ENCODE results near the gene LRRC25. TPM values are rescaled to one million over a fixed set of nuclear protein-coding genes. Genes with fewer than 3 reads are reported as not detected.

Gene LRRC25
- total and polyA plus RNA-seq, 10 of the 15 experiments (the other 5 are each of a cell fraction or from before 2014, with no cell fraction given), result 0.38 to 2.9 (median 1.2) TPM

DNA sequence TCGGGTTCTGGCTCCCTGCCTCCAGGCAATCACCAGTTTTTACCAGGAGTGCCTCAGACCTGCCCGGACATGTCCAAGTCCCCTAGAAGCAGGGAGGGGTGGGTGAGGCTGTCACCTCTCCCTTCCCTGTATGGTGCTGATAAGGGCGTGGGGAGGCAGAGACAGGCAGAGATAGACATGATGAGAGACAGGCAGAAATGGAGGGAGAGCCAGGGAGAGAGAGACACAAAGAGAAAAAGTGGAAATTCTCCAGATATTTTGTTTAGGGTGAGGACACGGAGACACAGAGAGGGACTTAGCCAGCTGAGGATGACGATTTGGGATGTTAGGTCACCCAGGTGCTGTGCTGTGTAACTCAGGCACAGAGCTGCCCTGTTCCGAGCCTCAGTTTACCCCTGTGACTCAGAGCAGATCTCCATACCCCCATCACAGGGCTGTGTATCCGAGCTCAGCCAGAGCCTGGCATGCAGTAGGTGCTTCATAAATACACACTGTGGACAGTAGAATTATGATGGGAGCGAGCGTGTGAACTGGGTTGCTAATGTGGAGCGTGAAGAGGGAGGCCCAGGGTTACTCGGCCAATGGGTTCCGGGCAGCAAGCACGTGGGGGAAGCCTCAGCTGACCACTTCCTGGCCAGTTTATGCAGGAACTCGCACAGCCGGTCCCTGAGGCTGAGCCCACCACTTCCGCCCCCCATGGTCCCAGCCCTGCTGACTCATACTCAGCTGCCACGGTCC, 23.4 kb downstream of the LRRC25 start (continued):
- TF ChIP-seq, protein P1, sequence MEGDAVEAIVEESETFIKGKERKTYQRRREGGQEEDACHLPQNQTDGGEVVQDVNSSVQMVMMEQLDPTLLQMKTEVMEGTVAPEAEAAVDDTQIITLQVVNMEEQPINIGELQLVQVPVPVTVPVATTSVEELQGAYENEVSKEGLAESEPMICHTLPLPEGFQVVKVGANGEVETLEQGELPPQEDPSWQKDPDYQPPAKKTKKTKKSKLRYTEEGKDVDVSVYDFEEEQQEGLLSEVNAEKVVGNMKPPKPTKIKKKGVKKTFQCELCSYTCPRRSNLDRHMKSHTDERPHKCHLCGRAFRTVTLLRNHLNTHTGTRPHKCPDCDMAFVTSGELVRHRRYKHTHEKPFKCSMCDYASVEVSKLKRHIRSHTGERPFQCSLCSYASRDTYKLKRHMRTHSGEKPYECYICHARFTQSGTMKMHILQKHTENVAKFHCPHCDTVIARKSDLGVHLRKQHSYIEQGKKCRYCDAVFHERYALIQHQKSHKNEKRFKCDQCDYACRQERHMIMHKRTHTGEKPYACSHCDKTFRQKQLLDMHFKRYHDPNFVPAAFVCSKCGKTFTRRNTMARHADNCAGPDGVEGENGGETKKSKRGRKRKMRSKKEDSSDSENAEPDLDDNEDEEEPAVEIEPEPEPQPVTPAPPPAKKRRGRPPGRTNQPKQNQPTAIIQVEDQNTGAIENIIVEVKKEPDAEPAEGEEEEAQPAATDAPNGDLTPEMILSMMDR (IDR thresholded peaks at IDR 0.05 in 2 of 3, conservative IDR thresholded peaks at IDR 0.05 in 1 of 3; ENCODE audit: control insufficient read depth in 2 of 3, extremely low read depth in 1 of 3, insufficient read depth in 1 of 3, low read depth in 3 of 3, low read length in 3 of 3), result no peak
- TF ChIP-seq, protein P2, sequence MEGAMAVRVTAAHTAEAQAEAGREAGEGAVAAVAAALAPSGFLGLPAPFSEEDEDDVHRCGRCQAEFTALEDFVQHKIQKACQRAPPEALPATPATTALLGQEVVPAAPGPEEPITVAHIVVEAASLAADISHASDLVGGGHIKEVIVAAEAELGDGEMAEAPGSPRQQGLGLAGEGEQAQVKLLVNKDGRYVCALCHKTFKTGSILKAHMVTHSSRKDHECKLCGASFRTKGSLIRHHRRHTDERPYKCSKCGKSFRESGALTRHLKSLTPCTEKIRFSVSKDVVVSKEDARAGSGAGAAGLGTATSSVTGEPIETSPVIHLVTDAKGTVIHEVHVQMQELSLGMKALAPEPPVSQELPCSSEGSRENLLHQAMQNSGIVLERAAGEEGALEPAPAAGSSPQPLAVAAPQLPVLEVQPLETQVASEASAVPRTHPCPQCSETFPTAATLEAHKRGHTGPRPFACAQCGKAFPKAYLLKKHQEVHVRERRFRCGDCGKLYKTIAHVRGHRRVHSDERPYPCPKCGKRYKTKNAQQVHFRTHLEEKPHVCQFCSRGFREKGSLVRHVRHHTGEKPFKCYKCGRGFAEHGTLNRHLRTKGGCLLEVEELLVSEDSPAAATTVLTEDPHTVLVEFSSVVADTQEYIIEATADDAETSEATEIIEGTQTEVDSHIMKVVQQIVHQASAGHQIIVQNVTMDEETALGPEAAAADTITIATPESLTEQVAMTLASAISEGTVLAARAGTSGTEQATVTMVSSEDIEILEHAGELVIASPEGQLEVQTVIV (IDR thresholded peaks at IDR 0.05; ENCODE audit: borderline replicate concordance, partially characterized antibody), result peak; percentile 56
- TF ChIP-seq SREBF1 (IDR thresholded peaks at IDR 0.05; ENCODE audit: low read length), result no peak
- 0 out of 2 replicates have a peak, but pooled peaks have one; percentile 11 for TF ChIP-seq RB1 (IDR thresholded peaks at IDR 0.05; ENCODE audit: borderline replicate concordance)
- TF ChIP-seq SMAD1 (IDR thresholded peaks at IDR 0.05; ENCODE audit: low read depth, partially characterized antibody), result peak; percentile 56
- TF ChIP-seq ZNF622 (IDR thresholded peaks at IDR 0.05), result no peak
- 0 out of 2 replicates have a peak, but pooled peaks have one; percentile 90 for TF ChIP-seq WRNIP1 (IDR thresholded peaks at IDR 0.05; ENCODE audit: borderline replicate concordance, low read depth, low read length)
- TF ChIP-seq, protein P3, sequence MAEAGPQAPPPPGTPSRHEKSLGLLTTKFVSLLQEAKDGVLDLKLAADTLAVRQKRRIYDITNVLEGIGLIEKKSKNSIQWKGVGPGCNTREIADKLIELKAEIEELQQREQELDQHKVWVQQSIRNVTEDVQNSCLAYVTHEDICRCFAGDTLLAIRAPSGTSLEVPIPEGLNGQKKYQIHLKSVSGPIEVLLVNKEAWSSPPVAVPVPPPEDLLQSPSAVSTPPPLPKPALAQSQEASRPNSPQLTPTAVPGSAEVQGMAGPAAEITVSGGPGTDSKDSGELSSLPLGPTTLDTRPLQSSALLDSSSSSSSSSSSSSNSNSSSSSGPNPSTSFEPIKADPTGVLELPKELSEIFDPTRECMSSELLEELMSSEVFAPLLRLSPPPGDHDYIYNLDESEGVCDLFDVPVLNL (IDR thresholded peaks at IDR 0.05; ENCODE audit: low read depth, low read length), result no peak
- peak; percentile 85 for TF ChIP-seq GABPA (IDR thresholded peaks at IDR 0.05; ENCODE audit: low read depth)
- TF ChIP-seq BHLHE40 (IDR thresholded peaks at IDR 0.05; ENCODE audit: borderline replicate concordance in 1 of 2, low read depth in 2 of 2, low read length in 1 of 2), result peak; percentile 95 to 98
- TF ChIP-seq POU2F2 (IDR thresholded peaks at IDR 0.05; ENCODE audit: borderline replicate concordance, low read depth, low read length), result peak; percentile 86
- TF ChIP-seq, protein P4, sequence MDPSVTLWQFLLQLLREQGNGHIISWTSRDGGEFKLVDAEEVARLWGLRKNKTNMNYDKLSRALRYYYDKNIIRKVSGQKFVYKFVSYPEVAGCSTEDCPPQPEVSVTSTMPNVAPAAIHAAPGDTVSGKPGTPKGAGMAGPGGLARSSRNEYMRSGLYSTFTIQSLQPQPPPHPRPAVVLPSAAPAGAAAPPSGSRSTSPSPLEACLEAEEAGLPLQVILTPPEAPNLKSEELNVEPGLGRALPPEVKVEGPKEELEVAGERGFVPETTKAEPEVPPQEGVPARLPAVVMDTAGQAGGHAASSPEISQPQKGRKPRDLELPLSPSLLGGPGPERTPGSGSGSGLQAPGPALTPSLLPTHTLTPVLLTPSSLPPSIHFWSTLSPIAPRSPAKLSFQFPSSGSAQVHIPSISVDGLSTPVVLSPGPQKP (IDR thresholded peaks at IDR 0.05; ENCODE audit: low read depth, low read length), result peak; percentile 85
- peak; percentile 96 for TF ChIP-seq RUNX3 (IDR thresholded peaks at IDR 0.05; ENCODE audit: low read length)
- TF ChIP-seq NFXL1 (IDR thresholded peaks at IDR 0.05; ENCODE audit: borderline replicate concordance), result no peak
- peak; percentile 32; the same call in 1 of the 2 replicates for TF ChIP-seq EED (IDR thresholded peaks at IDR 0.05; ENCODE audit: low read depth)
- TF ChIP-seq NR2C2 (IDR thresholded peaks at IDR 0.05; ENCODE audit: borderline replicate concordance, control insufficient read depth, insufficient read length, low read depth), result no peak
- TF ChIP-seq, protein P5, sequence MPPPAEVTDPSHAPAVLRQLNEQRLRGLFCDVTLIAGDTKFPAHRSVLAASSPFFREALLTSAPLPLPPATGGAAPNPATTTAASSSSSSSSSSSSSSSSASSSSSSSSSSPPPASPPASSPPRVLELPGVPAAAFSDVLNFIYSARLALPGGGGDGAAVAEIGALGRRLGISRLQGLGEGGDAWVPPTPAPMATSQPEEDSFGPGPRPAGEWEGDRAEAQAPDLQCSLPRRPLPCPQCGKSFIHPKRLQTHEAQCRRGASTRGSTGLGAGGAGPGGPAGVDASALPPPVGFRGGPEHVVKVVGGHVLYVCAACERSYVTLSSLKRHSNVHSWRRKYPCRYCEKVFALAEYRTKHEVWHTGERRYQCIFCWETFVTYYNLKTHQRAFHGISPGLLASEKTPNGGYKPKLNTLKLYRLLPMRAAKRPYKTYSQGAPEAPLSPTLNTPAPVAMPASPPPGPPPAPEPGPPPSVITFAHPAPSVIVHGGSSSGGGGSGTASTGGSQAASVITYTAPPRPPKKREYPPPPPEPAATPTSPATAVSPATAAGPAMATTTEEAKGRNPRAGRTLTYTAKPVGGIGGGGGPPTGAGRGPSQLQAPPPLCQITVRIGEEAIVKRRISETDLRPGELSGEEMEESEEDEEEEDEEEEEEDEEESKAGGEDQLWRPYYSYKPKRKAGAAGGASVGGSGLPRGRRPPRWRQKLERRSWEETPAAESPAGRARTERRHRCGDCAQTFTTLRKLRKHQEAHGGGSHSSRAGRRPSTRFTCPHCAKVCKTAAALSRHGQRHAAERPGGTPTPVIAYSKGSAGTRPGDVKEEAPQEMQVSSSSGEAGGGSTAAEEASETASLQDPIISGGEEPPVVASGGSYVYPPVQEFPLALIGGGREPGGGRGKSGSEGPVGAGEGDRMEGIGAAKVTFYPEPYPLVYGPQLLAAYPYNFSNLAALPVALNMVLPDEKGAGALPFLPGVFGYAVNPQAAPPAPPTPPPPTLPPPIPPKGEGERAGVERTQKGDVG (CRISPR knock-in tag; IDR thresholded peaks at IDR 0.05), result no peak
- peak; percentile 37; the same call in 1 of the 2 replicates for TF ChIP-seq TAF1 (IDR thresholded peaks at IDR 0.05; ENCODE audit: borderline replicate concordance, low read depth, low read length)
- peak; percentile 50; the same call in 1 of the 2 replicates for TF ChIP-seq CREB1 (IDR thresholded peaks at IDR 0.05; ENCODE audit: low read depth)
